Skin of body (tissue), 2 donors: ENCODE data around the gene QRFPR. TPM values are rescaled to one million over a fixed set of nuclear protein-coding genes. Genes with fewer than 3 reads are reported as not detected.
"Not testable (repeated sequence)": the region's sequence is repeated elsewhere in the genome, so short reads cannot be mapped to it uniquely, and the experiment has no call there.

ENCODE experiments used
- DNase-seq: peaks from one replicate; lab custom pipeline; 2025; lab: John Stamatoyannopoulos, UW
- total RNA-seq: library from RNA; depleted of rRNA; stranded (reverse); fragments of >200 nt; gene quantifications from one replicate; pipeline ENCODE4 v1.2.3, GENCODE V29; 2014

QRFPR gene
- 0.89 TPM for total RNA-seq

- no peak for DNase-seq
Observed at GRCh38 chr4:121380776-121381462, at the start of gene QRFPR. Gene QRFPR, minus strand, starts transcription at chr4:121381018. Its CDS starts 371 bp downstream, at chr4:121380647.

- DNase-seq: no peak
Observed at GRCh38 chr4:121428721-121429120, 47.9 kb upstream of the QRFPR start.

- DNase-seq: no peak
Observed at GRCh38 chr4:121421594-121421993, 40.8 kb upstream of the QRFPR start.

GRCh38 chr4:121411151-121411744, 30.4 kb upstream of the QRFPR start:
- DNase-seq: no peak

- not testable (repeated sequence) for DNase-seq
Observed at GRCh38 chr4:121408567-121408966, 27.7 kb upstream of the QRFPR start.

- no peak for DNase-seq
Observed at GRCh38 chr4:121400632-121401031, 19.8 kb upstream of the QRFPR start.

- DNase-seq: no peak
Observed at GRCh38 chr4:121397941-121398601, 17.3 kb upstream of the QRFPR start.

GRCh38 chr4:121397434-121397833, 16.6 kb upstream of the QRFPR start:
- DNase-seq: no peak

- no peak for DNase-seq
Observed at GRCh38 chr4:121392426-121393086, 11.7 kb upstream of the QRFPR start.

- no peak for DNase-seq
Observed at GRCh38 chr4:121390335-121390734, 9.5 kb upstream of the QRFPR start.

- DNase-seq: no peak
Observed at GRCh38 chr4:121379276-121379675, 1.5 kb downstream of the QRFPR start.

- DNase-seq: no peak
Observed at GRCh38 chr4:121377076-121377475, 3.7 kb downstream of the QRFPR start.

- DNase-seq: no peak
Observed at GRCh38 chr4:121376556-121376955, 4.3 kb downstream of the QRFPR start.

GRCh38 chr4:121376097-121376496, 4.7 kb downstream of the QRFPR start:
- no peak for DNase-seq

- no peak for DNase-seq
Observed at GRCh38 chr4:121375262-121375661, 5.6 kb downstream of the QRFPR start.

- DNase-seq: no peak
Observed at GRCh38 chr4:121373841-121374240, 7.0 kb downstream of the QRFPR start.

GRCh38 chr4:121370729-121371325, 10.0 kb downstream of the QRFPR start:
- no peak for DNase-seq

- no peak for DNase-seq
Observed at GRCh38 chr4:121360495-121360894, 20.3 kb downstream of the QRFPR start.

GRCh38 chr4:121358473-121358872, 22.3 kb downstream of the QRFPR start:
- no peak for DNase-seq

GRCh38 chr4:121353213-121353612, 27.6 kb downstream of the QRFPR start:
- no peak for DNase-seq

- no peak for DNase-seq
Observed at GRCh38 chr4:121344098-121344497, 36.7 kb downstream of the QRFPR start.

- DNase-seq: no peak
Observed at GRCh38 chr4:121340247-121340646, 40.6 kb downstream of the QRFPR start.
